DMS79 (cell line): Measurements from ENCODE around the gene CCDC24.

Experiments
- DNase-seq: peaks from one replicate; lab custom pipeline; 2025; lab: John Stamatoyannopoulos, UW

CCDC24 gene

GRCh38 chr1:43997295-43997999 is 6.0 kb downstream of the CCDC24 start:
- DNase-seq = no peak

- no peak for DNase-seq
Observed at GRCh38 chr1:43998000-43998378, 6.6 kb downstream of the CCDC24 start.

- no peak for DNase-seq
Observed at GRCh38 chr1:43999455-43999854, 8.1 kb downstream of the CCDC24 start.

GRCh38 chr1:44000122-44000665 is 8.8 kb downstream of the CCDC24 start:
- no peak for DNase-seq

GRCh38 chr1:44002165-44002564 is 10.8 kb downstream of the CCDC24 start:
- DNase-seq = no peak

- DNase-seq = no peak
Observed at GRCh38 chr1:44002606-44003157, 11.3 kb downstream of the CCDC24 start.

- no peak for DNase-seq
Observed at GRCh38 chr1:44008259-44008658, 16.9 kb downstream of the CCDC24 start.

- no peak for DNase-seq
Observed at GRCh38 chr1:44010935-44011471, 19.6 kb downstream of the CCDC24 start.

- no peak for DNase-seq
Observed at GRCh38 chr1:44012404-44012803, 21.0 kb downstream of the CCDC24 start.

GRCh38 chr1:44012941-44013609 is 21.7 kb downstream of the CCDC24 start:
- DNase-seq = peak; percentile 4

- DNase-seq = no peak
Observed at GRCh38 chr1:44013949-44014348, 22.6 kb downstream of the CCDC24 start.

GRCh38 chr1:44014365-44015104 is 23.1 kb downstream of the CCDC24 start:
- DNase-seq = no peak

GRCh38 chr1:44015206-44015605 is 23.8 kb downstream of the CCDC24 start:
- DNase-seq = no peak

- DNase-seq = no peak
Observed at GRCh38 chr1:44016041-44016889, 24.9 kb downstream of the CCDC24 start.

- DNase-seq = no peak
Observed at GRCh38 chr1:44016890-44017400, 25.5 kb downstream of the CCDC24 start.

GRCh38 chr1:44019466-44019948 is 28.1 kb downstream of the CCDC24 start:
- DNase-seq = no peak

- DNase-seq = no peak
Observed at GRCh38 chr1:44020464-44020863, 29.1 kb downstream of the CCDC24 start.

- no peak for DNase-seq
Observed at GRCh38 chr1:44021156-44021555, 29.8 kb downstream of the CCDC24 start.

GRCh38 chr1:44021581-44022321 is 30.4 kb downstream of the CCDC24 start:
- DNase-seq = no peak
